CD4-positive, alpha-beta T cell treated with Interleukin-15 for 4 hours (primary cell): ENCODE results near the gene MRPS7.
A peak's percentile ranks its signal among the peaks of the same experiment; 100 is the strongest.
"Not testable (repeated sequence)": the region's sequence is repeated elsewhere in the genome, so short reads cannot be mapped to it uniquely, and the experiment has no call there.

Experiments used
- DNase-seq: peaks from one replicate; pipeline ENCODE4 v3.0.0-alpha.2; 2020; ENCODE audit warnings: low spot score

MRPS7 gene

DNA sequence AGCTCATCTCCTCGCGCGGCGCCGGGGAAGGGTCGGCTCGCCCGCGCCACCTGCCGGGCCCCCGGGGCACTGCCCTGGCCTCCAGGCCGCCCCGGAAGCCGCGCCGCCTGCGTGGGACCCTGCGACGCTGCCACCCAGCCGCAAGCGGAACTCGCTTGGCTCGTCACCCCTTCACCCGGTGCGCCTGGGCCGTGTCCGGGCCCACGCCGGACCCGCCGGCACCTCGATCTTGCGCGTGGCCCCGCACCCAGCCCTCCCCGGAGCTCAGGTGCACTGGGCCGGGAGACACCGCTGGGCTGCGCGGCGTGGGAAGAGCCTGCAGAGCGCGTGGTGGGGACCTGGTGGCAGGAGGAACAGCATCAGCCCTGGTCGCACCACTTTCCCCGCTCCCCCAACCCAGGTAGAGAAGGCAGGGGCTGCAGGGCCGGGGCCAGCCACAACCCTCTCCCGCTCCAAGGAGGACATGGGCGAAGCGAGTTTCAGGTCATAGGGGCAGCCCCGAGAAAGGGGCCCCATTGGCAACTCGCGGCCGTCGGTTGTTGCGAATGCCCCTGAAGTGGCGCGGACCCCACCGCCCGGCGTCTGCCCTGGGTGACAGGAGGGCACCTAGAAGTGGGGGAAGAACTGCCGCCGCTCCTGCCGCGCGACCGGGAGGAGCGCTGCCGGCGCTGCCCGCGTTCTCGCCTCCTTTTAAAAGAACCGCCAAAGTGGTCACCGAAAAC lies 9.7 kb downstream of the MRPS7 start:
- DNase-seq = peak; percentile 87

DNA sequence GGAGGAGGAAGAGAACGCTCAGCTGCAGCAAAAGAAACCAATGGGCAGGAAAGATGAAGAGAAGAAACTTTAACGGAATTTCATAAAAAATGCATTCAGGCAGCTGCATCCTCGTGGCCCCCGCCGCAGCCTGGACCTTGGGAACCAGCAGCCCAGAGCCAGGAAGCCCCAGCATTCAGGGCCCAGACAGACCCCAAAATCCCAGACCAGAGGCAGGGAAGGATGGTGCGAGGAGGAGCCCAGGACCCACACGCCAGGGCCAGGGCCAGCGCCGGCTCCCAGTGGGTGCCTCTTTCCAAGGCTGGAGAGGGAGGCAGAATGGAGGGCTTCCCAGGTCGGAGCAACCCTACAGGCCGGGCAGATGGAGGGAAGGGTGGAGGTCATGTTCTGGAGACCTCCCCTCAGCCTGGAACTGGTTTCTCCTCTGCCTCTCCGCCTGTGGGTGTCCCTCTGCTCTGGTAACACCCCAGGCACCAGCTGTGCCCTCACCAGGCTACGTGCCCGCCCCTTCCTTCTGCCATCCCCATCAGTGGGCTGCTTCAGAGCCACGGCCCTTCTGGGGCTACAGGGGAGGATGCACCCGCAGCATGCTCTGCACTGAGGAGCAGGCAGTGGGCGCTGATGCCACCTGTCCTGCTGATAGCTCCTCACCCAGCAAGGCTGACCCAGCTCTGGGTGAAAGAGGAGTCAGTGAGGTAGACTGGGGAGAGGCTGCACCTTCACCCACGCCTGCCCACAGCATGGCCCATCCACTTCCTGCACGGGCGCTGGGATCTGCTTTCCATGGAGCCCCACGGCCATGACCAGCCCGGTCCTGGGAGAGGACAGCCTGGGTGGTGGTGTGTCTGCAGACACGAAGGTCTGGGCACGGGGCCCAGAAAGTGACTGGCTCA lies 10.5 kb downstream of the MRPS7 start:
- DNase-seq = no peak

DNA sequence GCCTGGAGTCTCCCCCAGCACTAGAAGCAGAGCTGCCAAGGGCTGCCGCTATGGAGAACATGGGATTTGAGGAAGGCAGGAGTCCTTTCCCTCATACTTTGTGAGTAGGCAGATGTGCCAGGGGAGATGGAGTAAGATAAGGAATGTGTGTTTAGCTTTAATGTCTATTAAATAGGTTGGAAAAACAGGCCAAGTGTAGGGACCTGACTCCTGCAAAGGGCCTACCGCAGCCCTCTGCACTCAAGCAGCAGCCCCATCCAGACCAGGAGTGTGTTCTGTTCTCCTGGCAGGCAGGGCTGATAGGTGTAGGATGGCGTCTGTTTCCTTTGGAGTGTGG lies 11.1 kb downstream of the MRPS7 start:
- DNase-seq = no peak

DNA sequence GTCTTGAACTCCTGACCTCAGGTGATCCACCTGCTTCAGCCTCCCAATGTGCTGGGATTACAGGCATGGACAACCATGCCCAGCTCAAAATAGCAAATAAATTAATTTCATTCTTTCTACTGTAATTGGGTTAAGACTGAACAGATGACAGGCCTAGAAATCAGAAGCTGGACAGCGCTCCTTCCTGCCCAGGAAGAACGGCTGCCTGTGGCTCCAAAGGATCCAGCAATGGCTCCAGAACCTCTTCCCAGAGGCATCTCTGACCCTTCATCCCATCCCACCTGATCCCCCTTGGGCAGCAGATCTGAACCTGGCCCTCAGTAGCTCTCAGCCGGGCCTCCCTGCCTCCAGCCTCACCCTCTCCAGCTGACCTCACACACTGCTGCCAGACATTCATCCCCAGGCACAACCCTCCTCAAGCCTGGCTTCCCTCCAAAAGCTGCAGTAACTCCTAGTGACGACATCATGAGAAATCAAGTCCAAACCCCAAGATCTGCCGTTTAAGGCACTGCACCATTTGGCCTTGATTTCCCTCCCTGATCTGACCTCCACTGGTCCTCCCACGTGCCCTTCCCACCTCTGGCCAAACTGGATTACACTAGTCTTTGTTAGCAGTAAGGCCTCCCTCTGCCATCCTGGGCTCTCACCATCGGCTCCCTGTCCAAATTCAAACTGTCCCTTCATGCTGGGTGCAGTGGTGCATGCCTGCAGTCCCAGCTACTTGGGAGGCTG lies 12.5 kb downstream of the MRPS7 start:
- DNase-seq = no peak

DNA sequence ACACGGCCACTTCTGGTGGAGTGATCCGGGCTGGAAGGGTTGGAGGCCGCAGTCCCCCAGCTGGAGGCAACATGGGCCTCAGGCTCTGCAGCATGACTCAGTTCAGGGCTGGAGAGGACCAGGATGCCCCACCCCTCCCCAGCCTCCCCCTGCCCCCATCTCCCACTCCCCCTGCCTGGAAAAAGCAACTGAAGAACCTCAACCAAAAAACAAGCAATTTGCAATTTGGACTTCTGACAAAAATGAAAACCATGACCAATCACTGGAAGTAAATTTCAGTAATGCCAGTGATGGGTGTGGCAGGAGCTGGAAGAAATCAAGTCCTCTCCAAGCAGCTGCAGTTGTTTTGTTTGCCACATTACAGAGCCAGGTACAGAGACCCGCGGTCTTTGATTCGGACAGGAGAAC lies 16.0 kb downstream of the MRPS7 start:
- no peak for DNase-seq

DNA sequence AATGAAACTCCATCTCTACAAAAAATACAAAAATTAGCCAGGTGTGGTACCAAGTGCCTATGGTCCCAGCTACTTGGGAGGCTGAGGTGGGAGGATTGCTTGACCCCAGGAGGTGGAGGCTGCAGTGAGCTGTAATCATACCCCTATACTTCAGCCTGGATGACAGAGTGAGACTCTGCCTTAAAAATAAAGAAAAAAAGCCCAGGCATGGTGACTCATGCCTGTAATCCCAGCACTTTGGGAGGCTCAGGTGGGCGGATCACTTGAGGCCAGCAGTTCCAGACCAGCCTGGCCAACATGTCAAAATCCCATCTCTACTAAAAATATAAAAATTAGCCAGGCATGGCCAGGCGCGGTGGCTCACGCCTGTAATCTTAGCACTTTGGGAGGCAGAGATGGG lies 18.5 kb downstream of the MRPS7 start:
- not testable (repeated sequence) for DNase-seq

DNA sequence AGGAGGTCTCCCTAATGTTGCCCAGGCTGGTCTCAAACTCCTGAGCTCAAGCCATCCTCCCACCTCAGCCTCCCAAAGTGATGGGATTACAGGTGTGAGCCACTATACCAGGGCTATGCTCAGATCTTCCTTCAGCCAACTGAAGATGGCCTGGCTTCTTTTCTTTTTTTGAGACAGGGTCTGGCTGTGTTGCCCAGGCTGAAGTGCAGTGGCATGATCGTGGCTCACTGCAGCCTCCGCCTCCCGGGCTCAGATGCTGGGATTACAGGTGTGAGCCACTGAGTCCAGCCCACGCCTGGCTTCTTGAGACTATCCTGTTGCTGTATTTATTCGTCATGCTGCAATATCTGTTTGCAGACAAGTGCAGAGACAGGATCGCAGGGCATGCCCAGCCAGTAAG lies 23.4 kb downstream of the MRPS7 start:
- no peak for DNase-seq

DNA sequence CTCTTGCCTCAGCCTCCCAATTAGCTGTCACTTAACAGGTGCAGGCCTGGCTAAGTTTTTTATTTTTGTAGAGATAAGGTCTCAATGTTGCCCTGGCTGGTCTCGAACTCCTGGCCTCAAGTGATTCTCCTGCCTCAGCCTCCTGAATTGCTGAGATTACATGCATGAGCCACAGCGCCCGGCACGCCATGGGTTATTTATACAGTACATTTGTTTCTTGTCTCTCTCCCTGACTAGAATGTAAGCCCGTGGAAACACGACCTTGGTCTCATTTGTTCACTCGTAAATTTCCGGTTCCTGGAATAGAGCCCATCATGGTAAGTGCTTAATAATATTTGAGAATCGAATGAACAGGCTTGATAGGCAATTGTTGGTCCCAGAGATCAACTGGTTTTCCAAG lies 25.5 kb downstream of the MRPS7 start:
- DNase-seq = no peak

DNA sequence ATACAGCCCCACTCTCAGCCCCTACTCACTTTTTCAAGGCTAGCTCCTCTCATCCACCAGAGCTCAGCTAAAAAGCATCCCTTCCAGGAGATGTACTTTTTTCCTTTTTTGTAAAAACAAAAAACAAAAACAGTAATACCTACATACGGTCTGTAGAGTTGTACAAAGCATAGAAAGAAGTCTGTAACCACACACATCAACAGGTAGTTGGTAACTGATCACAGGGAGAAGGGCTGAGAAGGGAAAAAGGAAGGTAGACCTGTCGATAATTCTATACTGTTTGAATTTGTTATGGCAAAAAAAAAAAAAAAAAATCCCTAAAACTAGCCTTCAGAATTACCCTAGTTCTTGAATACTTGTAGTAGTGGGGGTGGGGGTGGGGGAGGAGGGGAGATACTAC lies 26.7 kb downstream of the MRPS7 start:
- DNase-seq = no peak

DNA sequence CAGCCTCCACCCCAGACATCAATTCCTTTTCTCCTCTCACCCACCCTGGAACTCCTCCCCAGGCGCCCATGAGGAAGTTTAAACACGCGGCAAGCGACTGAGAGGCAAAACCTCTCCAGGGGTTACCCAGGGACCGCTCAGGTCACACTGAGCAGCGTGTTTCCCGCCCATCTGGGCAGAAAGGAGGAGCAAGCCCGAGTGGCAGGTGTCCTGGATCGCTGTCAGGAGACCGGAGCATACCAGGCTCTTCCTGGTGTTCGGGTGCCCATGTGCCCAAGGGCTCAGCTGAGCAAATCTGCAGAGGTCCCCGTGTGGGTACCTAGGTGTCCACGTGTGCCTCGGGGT lies 27.1 kb downstream of the MRPS7 start:
- no peak for DNase-seq

DNA sequence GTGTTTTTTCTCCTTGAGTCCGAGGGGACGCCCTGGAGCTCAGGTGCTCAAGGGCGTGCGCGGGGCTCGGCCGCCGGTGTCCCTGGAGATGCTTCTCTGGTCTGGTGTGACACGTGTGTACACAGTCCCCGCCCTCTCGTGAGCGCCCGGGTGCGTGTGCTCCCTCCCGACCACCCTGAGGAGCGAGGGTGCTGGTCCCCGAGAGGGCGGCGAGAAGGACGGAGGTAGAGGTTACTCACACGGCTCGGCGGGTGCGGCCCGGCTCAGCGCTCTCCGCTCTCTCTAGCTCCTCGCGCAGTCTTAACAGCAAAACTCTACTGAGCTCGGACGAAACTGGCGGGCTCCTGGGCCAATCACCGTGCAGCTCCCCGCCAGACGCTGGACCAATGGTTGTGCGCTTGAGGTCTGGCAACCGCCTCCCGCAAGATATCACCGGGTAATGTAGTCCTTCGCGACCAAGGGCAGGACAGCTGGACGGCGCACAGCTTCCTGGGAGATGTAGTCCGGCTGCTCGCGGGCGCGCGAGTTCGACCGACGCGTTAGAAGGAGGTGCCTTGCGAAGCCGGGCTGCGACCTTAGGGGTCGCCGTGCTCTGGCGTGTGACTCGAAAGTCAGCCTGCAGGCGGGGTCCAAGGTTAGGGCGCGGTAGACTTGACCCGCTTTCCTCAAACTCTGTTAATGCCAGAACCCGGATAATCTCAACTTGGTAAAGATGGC lies 27.6 kb downstream of the MRPS7 start, which contains the start of gene SLC25A19:
SLC25A19 (minus strand) TSS at position 319 of the 717 bp plus-strand sequence. CDS start 2,669 bp downstream, outside the sequence.
- peak; percentile 97 for DNase-seq

DNA sequence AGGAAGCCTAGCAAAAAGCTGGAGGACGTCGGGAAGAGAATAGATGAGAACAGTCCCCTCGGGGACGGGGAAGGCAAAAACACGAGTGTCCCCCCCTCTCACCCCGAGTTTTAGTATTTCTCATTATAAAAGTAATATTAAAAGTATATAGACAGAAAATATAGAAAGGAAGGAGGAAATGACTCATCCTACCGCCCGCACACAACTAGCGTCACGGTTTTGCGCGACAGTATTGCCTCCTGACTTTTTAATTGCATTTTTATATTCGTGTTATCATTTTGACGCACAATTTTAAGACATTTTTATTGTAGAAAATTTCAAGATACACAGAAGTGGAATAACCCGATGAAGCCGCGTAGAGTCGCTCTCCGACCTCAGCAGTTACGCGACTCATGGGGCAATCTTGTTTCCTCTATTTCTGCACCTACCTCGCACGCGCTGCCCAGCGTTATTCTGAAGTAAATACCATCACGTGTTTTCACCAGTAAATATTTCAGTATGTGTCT lies 28.2 kb downstream of the MRPS7 start:
- DNase-seq = peak; percentile 55

DNA sequence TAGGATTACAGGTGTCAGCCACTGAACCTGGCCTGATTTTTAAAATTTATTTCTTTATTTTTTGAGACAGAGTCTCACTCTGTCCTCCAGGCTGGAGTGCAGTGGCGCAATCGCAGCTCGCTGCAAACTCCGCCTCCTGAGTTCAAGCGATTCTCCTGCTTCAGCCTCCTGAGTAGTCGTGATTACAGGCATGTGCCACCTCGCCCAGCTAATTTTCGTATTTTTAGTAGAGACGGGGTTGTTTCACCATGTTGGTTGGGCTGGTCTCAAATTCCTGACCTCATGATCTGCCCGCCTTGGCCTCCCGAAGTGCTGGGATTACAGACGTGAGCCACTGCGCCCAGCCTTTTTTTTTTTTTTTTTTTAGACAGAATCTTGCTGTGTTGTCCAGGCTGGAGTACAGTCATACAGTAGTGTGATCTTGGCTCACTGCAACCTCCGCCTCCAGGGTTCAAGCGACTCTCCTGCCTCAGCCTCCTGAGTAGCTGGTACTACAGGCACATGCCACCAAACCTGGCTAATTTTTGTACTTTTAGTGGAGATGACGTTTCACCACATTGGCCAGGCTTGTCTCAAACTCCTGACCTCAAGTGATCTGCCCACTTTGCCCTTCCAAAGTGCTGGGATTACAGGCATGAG lies 31.2 kb downstream of the MRPS7 start:
- not testable (repeated sequence) for DNase-seq

DNA sequence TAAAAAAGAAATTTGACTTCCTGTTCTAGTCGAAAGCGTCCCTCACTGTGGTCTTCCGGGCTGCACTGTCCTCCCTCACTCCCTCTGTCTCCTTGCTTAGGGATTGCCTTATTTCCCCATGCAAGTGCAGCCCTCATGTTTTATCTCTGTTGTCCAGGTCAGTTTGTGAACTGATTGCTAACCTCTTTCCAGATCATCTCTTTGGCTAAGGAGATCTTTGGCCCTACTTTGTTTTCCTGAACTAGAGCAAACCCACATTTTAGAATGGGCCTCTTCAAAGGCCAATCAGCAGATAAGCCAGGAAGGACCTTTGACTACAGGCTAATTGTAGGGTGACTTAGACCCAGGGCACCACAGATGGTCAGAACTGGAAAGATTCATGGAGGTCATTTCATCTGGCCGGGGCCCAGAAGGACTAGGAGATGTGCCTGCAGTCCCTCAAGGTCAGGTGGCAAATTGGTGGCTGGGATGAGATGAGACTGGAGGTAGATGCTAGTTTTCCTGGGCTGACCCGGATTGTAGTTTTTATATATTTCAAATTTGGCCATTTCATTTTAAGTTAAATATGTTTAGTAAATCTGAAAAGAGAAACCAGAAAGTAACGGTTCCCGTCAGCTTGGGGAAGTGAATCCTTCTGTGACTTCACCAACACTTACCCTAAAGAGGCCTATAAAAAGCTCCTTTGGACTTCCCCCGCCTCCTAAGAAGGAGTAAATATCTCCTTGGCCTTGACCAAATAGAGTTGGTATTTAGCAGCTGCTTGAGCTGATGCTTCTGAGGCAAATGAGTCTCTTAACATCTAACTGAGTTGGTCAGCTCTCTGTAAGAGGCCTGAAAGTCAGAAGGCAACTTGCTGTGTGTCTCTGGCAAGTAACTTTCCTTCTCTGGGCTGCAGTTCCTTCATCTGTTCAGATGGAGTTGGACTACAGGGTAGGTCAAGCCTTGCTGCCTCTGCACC lies 33.8 kb downstream of the MRPS7 start:
- peak; percentile 10 for DNase-seq

DNA sequence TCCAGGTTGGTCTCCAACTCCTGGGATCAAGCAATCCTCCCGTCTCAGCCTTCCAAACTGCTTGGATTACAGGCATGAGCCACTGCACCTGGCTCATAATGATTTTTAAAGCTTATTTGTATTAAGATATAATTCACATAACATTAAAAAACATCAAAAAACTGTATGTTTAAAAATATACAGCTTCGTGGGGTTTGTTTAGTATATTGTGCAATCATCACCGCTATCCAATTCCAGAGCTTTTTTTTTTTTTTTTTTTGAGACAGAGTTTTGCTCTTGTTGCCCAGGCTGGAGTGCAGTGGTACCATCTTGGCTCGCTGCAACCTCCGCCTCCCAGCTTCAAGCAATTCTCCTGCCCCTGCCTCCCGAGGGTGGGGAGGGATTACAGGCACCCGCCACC lies 38.6 kb downstream of the MRPS7 start:
- DNase-seq = no peak

DNA sequence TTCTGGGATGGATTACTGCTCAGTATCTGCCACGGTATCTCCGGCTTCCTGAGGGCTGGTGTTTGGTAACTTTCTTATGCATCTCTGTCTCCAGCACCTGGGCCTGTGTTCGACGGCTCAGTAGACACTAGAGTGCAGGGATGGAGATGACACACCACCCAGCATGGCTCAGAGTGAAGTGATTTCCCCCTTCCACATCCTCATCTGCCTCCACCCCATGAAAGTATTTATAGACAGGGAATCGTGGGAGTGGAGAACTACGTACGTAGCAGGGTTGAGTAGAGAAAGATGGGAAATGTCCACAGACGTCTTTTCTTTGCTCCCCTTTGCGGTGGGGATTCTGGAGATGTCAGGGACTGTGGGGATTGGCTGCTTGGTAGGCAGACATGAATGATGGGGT lies 39.4 kb downstream of the MRPS7 start:
- no peak for DNase-seq

DNA sequence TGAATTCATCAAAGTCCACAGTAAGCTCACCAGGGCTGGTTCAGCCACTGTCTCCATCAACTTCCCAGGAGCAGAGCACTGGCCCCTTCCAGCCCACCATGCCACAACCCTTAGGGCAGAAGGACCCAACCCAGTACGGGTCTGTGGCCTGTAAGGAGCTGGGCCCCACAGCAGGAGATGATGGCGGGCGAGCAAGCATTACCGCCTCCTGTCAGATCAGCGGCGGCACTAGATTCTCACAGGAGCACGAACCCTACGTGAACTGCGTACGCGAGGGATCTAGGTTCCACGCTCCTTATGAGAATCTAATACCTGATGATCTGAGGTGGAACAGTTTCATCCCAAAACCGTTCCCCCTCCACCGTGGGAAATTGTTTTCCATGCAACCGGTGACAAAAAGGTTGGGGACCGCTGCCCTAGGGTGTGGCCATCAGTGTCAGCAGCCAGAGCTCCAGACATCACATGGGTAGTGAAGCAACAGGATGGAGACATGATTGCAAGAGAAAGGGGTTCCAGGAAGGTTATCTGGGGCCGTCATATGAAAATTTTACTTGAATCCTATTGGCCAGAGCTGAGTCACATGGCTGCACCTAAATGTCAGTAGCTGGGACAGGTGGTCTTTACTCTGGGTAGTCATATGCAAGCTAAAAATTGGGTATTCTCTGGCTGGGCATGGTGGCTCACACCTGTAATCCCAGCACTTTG lies 40.0 kb downstream of the MRPS7 start:
- DNase-seq = no peak

DNA sequence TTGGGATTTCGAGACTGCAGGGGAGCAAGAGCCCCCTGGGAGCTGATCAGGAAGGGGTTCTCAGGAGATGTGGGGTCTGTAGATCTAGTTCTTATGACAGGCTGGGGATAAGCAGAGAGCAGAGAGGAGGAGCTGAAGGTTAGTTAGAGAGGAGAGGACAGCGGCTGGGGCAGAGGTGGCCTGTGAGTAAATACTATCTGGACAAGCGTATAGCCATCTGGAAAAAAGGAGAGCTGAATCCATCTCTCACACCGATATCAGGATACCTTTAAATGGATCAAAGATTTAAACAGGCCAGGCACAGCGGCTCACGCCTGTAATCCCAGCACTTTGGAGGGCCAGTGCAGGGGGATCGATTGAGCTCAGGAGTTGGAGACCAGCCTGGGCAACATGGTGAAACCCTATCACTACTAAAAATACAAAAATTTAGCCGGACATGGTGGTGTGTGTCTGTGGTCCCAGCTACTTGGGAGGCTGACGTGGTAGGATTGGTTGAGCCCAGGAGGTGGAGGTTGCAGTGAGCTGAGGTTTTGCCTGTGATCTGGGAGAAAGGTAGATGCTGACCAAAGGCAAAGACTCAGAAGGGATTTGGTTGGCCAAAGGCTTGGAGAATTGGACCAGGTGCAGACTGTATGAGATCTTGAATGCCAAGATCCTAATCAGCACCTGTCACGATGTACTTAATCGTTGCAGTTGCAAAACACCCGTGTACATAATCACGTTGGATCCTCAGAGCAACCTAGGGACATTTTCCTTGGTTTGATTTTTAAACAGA lies 46.5 kb downstream of the MRPS7 start:
- no peak for DNase-seq
